ENCODE data around the gene HIVEP3.

HIVEP3 gene

GRCh38 chr1:41900603-41901444, 17.9 kb downstream of the HIVEP3 start:
- peaks cover 7 to 47% (median 34%) of the 10 kb centered on the region in 4 experiments for H3K4me1 ChIP-seq (ENCODE audit: control extremely low read depth in 1 of 4, control insufficient read depth in 4 of 4, insufficient read depth in 4 of 4, low read length in 3 of 4)
- WGBS (ENCODE audit: insufficient coverage) = 91% methylated on average over 8 of the region's 9 CpGs
- no peaks in the 10 kb centered on the region for H3K9me3 ChIP-seq (ENCODE audit: control extremely low read depth in 1 of 5, control insufficient read depth in 4 of 5, insufficient read depth in 2 of 5, low read depth in 1 of 5, low read length in 4 of 5)
- H3K27ac ChIP-seq (ENCODE audit: insufficient read depth in 1 of 2, low read depth in 1 of 2, low read length in 2 of 2, poor library complexity in 1 of 2, severe bottlenecking in 2 of 2) = no peak overlapping the region
- H3K4me3 ChIP-seq (ENCODE audit: control insufficient read depth in 1 of 7, extremely low read depth in 1 of 7, insufficient read depth in 4 of 7, low read depth in 2 of 7, low read length in 6 of 7) = no peak overlapping the region
- no peaks in the 10 kb centered on the region for H3K27me3 ChIP-seq (replicated peaks in 2 of 5; ENCODE audit: control insufficient read depth in 4 of 5, insufficient read depth in 5 of 5, low read length in 4 of 5)
- DNase-seq = no peak
- ChIA-PET POLR2A (no interaction called here), CTCF (interaction anchor here (1.1 to 1.4 kb wide), 3 partner anchors 9 to 134 kb away, joined by 3 to 4 read pairs (median 3); no protein-coding TSS in a partner anchor)
- H3K36me3 ChIP-seq (ENCODE audit: control insufficient read depth in 4 of 4, insufficient read depth in 4 of 4, low read length in 3 of 4) = no peaks in the 10 kb centered on the region

GRCh38 chr1:41898191-41898713, 20.5 kb downstream of the HIVEP3 start:
- peaks cover 12 to 63% (median 52%) of the 10 kb centered on the region in 4 experiments for H3K4me1 ChIP-seq (ENCODE audit: control extremely low read depth in 1 of 4, control insufficient read depth in 4 of 4, insufficient read depth in 4 of 4, low read length in 3 of 4)
- H3K27me3 ChIP-seq (replicated peaks in 2 of 5; ENCODE audit: control insufficient read depth in 4 of 5, insufficient read depth in 5 of 5, low read length in 4 of 5) = no peaks in the 10 kb centered on the region
- ChIA-PET POLR2A (no interaction called here), CTCF (interaction anchor here (1.4 kb wide), 1 partner anchor 275 kb away, joined by 3 read pairs; no protein-coding TSS in a partner anchor)
- 47% methylated on average over 4 of the region's 6 CpGs for WGBS (ENCODE audit: insufficient coverage)
- no peaks in the 10 kb centered on the region for H3K36me3 ChIP-seq (ENCODE audit: control insufficient read depth in 4 of 4, insufficient read depth in 4 of 4, low read length in 3 of 4)
- H3K27ac ChIP-seq (ENCODE audit: insufficient read depth in 1 of 2, low read depth in 1 of 2, low read length in 2 of 2, poor library complexity in 1 of 2, severe bottlenecking in 2 of 2) = peak overlapping the region in 1 of 2 experiments; percentile 23
- H3K4me3 ChIP-seq (ENCODE audit: control insufficient read depth in 1 of 7, extremely low read depth in 1 of 7, insufficient read depth in 4 of 7, low read depth in 2 of 7, low read length in 6 of 7) = peak overlapping the region in 2 of 7 experiments; percentile 37
- no peaks in the 10 kb centered on the region for H3K9me3 ChIP-seq (ENCODE audit: control extremely low read depth in 1 of 5, control insufficient read depth in 4 of 5, insufficient read depth in 2 of 5, low read depth in 1 of 5, low read length in 4 of 5)
- DNase-seq = peak; percentile 59 to 90 (median 87)

- Histone ChIP-seq H3K4me3 (ENCODE audit: control insufficient read depth in 1 of 7, extremely low read depth in 1 of 7, insufficient read depth in 4 of 7, low read depth in 2 of 7, low read length in 6 of 7) (no peak overlapping the region), H3K9me3 (ENCODE audit: control extremely low read depth in 1 of 5, control insufficient read depth in 4 of 5, insufficient read depth in 2 of 5, low read depth in 1 of 5, low read length in 4 of 5) (no peaks in the 10 kb centered on the region), H3K27ac (ENCODE audit: insufficient read depth in 1 of 2, low read depth in 1 of 2, low read length in 2 of 2, poor library complexity in 1 of 2, severe bottlenecking in 2 of 2) (no peak overlapping the region), H3K27me3 (replicated peaks in 2 of 5; ENCODE audit: control insufficient read depth in 4 of 5, insufficient read depth in 5 of 5, low read length in 4 of 5) (no peaks in the 10 kb centered on the region), H3K4me1 (ENCODE audit: control extremely low read depth in 1 of 4, control insufficient read depth in 4 of 4, insufficient read depth in 4 of 4, low read length in 3 of 4) (peaks cover 15 to 68% (median 61%) of the 10 kb centered on the region in 4 experiments), H3K36me3 (ENCODE audit: control insufficient read depth in 4 of 4, insufficient read depth in 4 of 4, low read length in 3 of 4) (no peaks in the 10 kb centered on the region)
- ChIA-PET POLR2A (interaction anchor here (0.8 kb wide), 1 partner anchor 61 kb away, joined by 3 read pairs; no protein-coding TSS in a partner anchor), CTCF (interaction anchor here (1.1 to 1.3 kb wide), 3 partner anchors 10 to 84 kb away, joined by 3 to 5 read pairs (median 5); no protein-coding TSS in a partner anchor)
- DNase-seq = no peak
- 100% methylated on average over 2 of the region's 4 CpGs for WGBS (ENCODE audit: insufficient coverage)
Observed at GRCh38 chr1:41895552-41895951, 23.2 kb downstream of the HIVEP3 start.

GRCh38 chr1:41894808-41895483, 23.8 kb downstream of the HIVEP3 start:
- H3K27me3 ChIP-seq (replicated peaks in 2 of 5; ENCODE audit: control insufficient read depth in 4 of 5, insufficient read depth in 5 of 5, low read length in 4 of 5) = no peaks in the 10 kb centered on the region
- no peaks in the 10 kb centered on the region for H3K36me3 ChIP-seq (ENCODE audit: control insufficient read depth in 4 of 4, insufficient read depth in 4 of 4, low read length in 3 of 4)
- 23% methylated on average over 5 of the region's 6 CpGs for WGBS (ENCODE audit: insufficient coverage)
- DNase-seq = peak in 2 of 3 donors; percentile 76 to 86
- no peak overlapping the region for H3K27ac ChIP-seq (ENCODE audit: insufficient read depth in 1 of 2, low read depth in 1 of 2, low read length in 2 of 2, poor library complexity in 1 of 2, severe bottlenecking in 2 of 2)
- ChIA-PET CTCF (interaction anchor here (1.3 kb wide), 2 partner anchors 21 to 83 kb away, joined by 5 read pairs; no protein-coding TSS in a partner anchor), POLR2A (interaction anchor here (0.8 kb wide), 1 partner anchor 61 kb away, joined by 3 read pairs; no protein-coding TSS in a partner anchor)
- peaks cover 19 to 74% (median 67%) of the 10 kb centered on the region in 4 experiments for H3K4me1 ChIP-seq (ENCODE audit: control extremely low read depth in 1 of 4, control insufficient read depth in 4 of 4, insufficient read depth in 4 of 4, low read length in 3 of 4)
- H3K9me3 ChIP-seq (ENCODE audit: control extremely low read depth in 1 of 5, control insufficient read depth in 4 of 5, insufficient read depth in 2 of 5, low read depth in 1 of 5, low read length in 4 of 5) = no peaks in the 10 kb centered on the region
- peak overlapping the region in 3 of 7 experiments; percentile 14 to 37 (median 28) for H3K4me3 ChIP-seq (ENCODE audit: control insufficient read depth in 1 of 7, extremely low read depth in 1 of 7, insufficient read depth in 4 of 7, low read depth in 2 of 7, low read length in 6 of 7)

GRCh38 chr1:41894101-41894807, 24.5 kb downstream of the HIVEP3 start:
- ChIA-PET POLR2A (no interaction called here), CTCF (interaction anchor here (1.3 to 1.4 kb wide), 2 partner anchors 20 to 82 kb away, joined by 3 to 5 read pairs; no protein-coding TSS in a partner anchor)
- H3K4me3 ChIP-seq (ENCODE audit: control insufficient read depth in 1 of 7, extremely low read depth in 1 of 7, insufficient read depth in 4 of 7, low read depth in 2 of 7, low read length in 6 of 7) = peak overlapping the region in 2 of 7 experiments; percentile 14 to 37
- no peak overlapping the region for H3K27ac ChIP-seq (ENCODE audit: insufficient read depth in 1 of 2, low read depth in 1 of 2, low read length in 2 of 2, poor library complexity in 1 of 2, severe bottlenecking in 2 of 2)
- no peaks in the 10 kb centered on the region for H3K9me3 ChIP-seq (ENCODE audit: control extremely low read depth in 1 of 5, control insufficient read depth in 4 of 5, insufficient read depth in 2 of 5, low read depth in 1 of 5, low read length in 4 of 5)
- no peaks in the 10 kb centered on the region for H3K27me3 ChIP-seq (replicated peaks in 2 of 5; ENCODE audit: control insufficient read depth in 4 of 5, insufficient read depth in 5 of 5, low read length in 4 of 5)
- no peaks in the 10 kb centered on the region for H3K36me3 ChIP-seq (ENCODE audit: control insufficient read depth in 4 of 4, insufficient read depth in 4 of 4, low read length in 3 of 4)
- H3K4me1 ChIP-seq (ENCODE audit: control extremely low read depth in 1 of 4, control insufficient read depth in 4 of 4, insufficient read depth in 4 of 4, low read length in 3 of 4) = peaks cover 19 to 79% (median 68%) of the 10 kb centered on the region in 4 experiments
- DNase-seq = no peak
- WGBS (ENCODE audit: insufficient coverage) = 100% methylated on average over 4 of the region's 4 CpGs

GRCh38 chr1:41892301-41892781, 26.4 kb downstream of the HIVEP3 start:
- no peaks in the 10 kb centered on the region for H3K27me3 ChIP-seq (replicated peaks in 2 of 5; ENCODE audit: control insufficient read depth in 4 of 5, insufficient read depth in 5 of 5, low read length in 4 of 5)
- 58% methylated on average over 3 of the region's 5 CpGs for WGBS (ENCODE audit: insufficient coverage)
- H3K36me3 ChIP-seq (ENCODE audit: control insufficient read depth in 4 of 4, insufficient read depth in 4 of 4, low read length in 3 of 4) = no peaks in the 10 kb centered on the region
- no peaks in the 10 kb centered on the region for H3K9me3 ChIP-seq (ENCODE audit: control extremely low read depth in 1 of 5, control insufficient read depth in 4 of 5, insufficient read depth in 2 of 5, low read depth in 1 of 5, low read length in 4 of 5)
- H3K4me3 ChIP-seq (ENCODE audit: control insufficient read depth in 1 of 7, extremely low read depth in 1 of 7, insufficient read depth in 4 of 7, low read depth in 2 of 7, low read length in 6 of 7) = peak overlapping the region in 2 of 7 experiments; percentile 63 to 73
- peak overlapping the region; percentile 58 to 85 for H3K27ac ChIP-seq (ENCODE audit: insufficient read depth in 1 of 2, low read depth in 1 of 2, low read length in 2 of 2, poor library complexity in 1 of 2, severe bottlenecking in 2 of 2)
- DNase-seq = no peak
- H3K4me1 ChIP-seq (ENCODE audit: control extremely low read depth in 1 of 4, control insufficient read depth in 4 of 4, insufficient read depth in 4 of 4, low read length in 3 of 4) = peaks cover 15 to 75% (median 58%) of the 10 kb centered on the region in 4 experiments
- ChIA-PET POLR2A (interaction anchor here (0.9 to 1.2 kb wide), 2 partner anchors 10 to 90 kb away, joined by 3 to 5 read pairs; no protein-coding TSS in a partner anchor), CTCF (interaction anchor here (0.7 to 2.5 kb wide), 17 partner anchors 8 to 313 kb away, joined by 3 to 12 read pairs (median 4); partner anchors contain the start of gene HIVEP3)

Measured in common myeloid progenitor, CD34-positive (primary cell).